HG03457 (cell line): ENCODE measurements around the gene GPRC5C.
A peak's percentile ranks its signal among the peaks of the same experiment; 100 is the strongest.

ENCODE experiments used
- ATAC-seq: cut with Tn5 transposase; IDR thresholded peaks from one replicate; pipeline ENCODE4 v1.9.1; 2021; ENCODE audit warnings: moderate number of reproducible peaks; ENCODE audit not compliant: unreplicated experiment

The GPRC5C gene

GRCh38 chr17:74451557-74451956 lies 19.7 kb downstream of the GPRC5C start:
- no peak for ATAC-seq

GRCh38 chr17:74452033-74452840 lies 20.3 kb downstream of the GPRC5C start:
- no peak for ATAC-seq

- ATAC-seq: no peak
Measured at GRCh38 chr17:74452841-74453661, 21.2 kb downstream of the GPRC5C start.

GRCh38 chr17:74453665-74454196 lies 21.8 kb downstream of the GPRC5C start:
- no peak for ATAC-seq

- ATAC-seq: peak; percentile 58
Measured at GRCh38 chr17:74454197-74455024, 22.5 kb downstream of the GPRC5C start.

- ATAC-seq: no peak
Measured at GRCh38 chr17:74455025-74455545, 23.2 kb downstream of the GPRC5C start.

GRCh38 chr17:74455821-74456220 lies 23.9 kb downstream of the GPRC5C start:
- ATAC-seq: no peak

- ATAC-seq: no peak
Measured at GRCh38 chr17:74457146-74457819, 25.4 kb downstream of the GPRC5C start.

- no peak for ATAC-seq
Measured at GRCh38 chr17:74457820-74458166, 25.9 kb downstream of the GPRC5C start.

- ATAC-seq: no peak
Measured at GRCh38 chr17:74458835-74459234, 26.9 kb downstream of the GPRC5C start.

- ATAC-seq: no peak
Measured at GRCh38 chr17:74459622-74460021, 27.7 kb downstream of the GPRC5C start.

GRCh38 chr17:74460241-74460640 lies 28.4 kb downstream of the GPRC5C start:
- no peak for ATAC-seq

- ATAC-seq: no peak
Measured at GRCh38 chr17:74460996-74461395, 29.1 kb downstream of the GPRC5C start.

GRCh38 chr17:74461611-74462010 lies 29.7 kb downstream of the GPRC5C start:
- no peak for ATAC-seq

- no peak for ATAC-seq
Measured at GRCh38 chr17:74464730-74465377, 33.0 kb downstream of the GPRC5C start.

GRCh38 chr17:74465378-74466110 lies 33.7 kb downstream of the GPRC5C start:
- ATAC-seq: no peak

- no peak for ATAC-seq
Measured at GRCh38 chr17:74466111-74466827, 34.4 kb downstream of the GPRC5C start, which contains the start of gene CD300A. Gene CD300A, plus strand, starts transcription at chr17:74466634. Its CDS starts 70 bp downstream, at chr17:74466704.

- ATAC-seq: no peak
Measured at GRCh38 chr17:74466828-74467184, 34.9 kb downstream of the GPRC5C start.
